Hepatocyte (in vitro differentiated cells): ENCODE results near the gene MPEG1. TPM values are rescaled to one million over a fixed set of nuclear protein-coding genes. Genes with fewer than 3 reads are reported as not detected.

Source experiments
- DNase-seq: peaks from one replicate; pipeline ENCODE4 v3.0.0-alpha.2; 2016; ENCODE audit warnings: low spot score
- H2AFZ ChIP-seq: fragments of 200-600 bp; sonication (generic); 2 replicates; pipeline ENCODE4 v1.6.0; 2016; ENCODE audit warnings: antibody characterized with exemption, mild to moderate bottlenecking
- H3K27ac ChIP-seq: fragments of 200-600 bp; sonication (generic); 2 replicates; pipeline ENCODE4 v1.5.1; 2016; ENCODE audit warnings: mild to moderate bottlenecking
- H3K27me3 ChIP-seq: fragments of 200-600 bp; sonication (generic); 2 replicates; pipeline ENCODE4 v1.6.1; 2016
- H3K36me3 ChIP-seq: fragments of 200-600 bp; sonication (generic); replicated peaks from 2 replicates; pipeline ENCODE4 v1.5.1; 2016; ENCODE audit warnings: low read depth; ENCODE audit not compliant: insufficient read depth
- H3K4me1 ChIP-seq: fragments of 200-600 bp; sonication (generic); 2 replicates; pipeline ENCODE4 v1.5.1; 2016; ENCODE audit warnings: mild to moderate bottlenecking, moderate library complexity; ENCODE audit not compliant: insufficient read depth
- H3K4me2 ChIP-seq: fragments of 200-600 bp; sonication (generic); 2 replicates; pipeline ENCODE4 v1.6.0; 2016
- H3K4me3 ChIP-seq: fragments of 200-600 bp; sonication (generic); 2 replicates; pipeline ENCODE4 v1.5.1; 2016; ENCODE audit warnings: mild to moderate bottlenecking
- H3K79me2 ChIP-seq: fragments of 200-600 bp; sonication (generic); 2 replicates; pipeline ENCODE4 v1.6.0; 2017; ENCODE audit warnings: mild to moderate bottlenecking
- H3K9me2 ChIP-seq: fragments of 200-600 bp; sonication (generic); replicated peaks from 2 replicates; pipeline ENCODE4 v1.6.0; 2017; ENCODE audit warnings: mild to moderate bottlenecking; ENCODE audit not compliant: insufficient read depth
- H3K9me3 ChIP-seq: fragments of 200-600 bp; sonication (generic); 2 replicates; pipeline ENCODE4 v1.5.1; 2016; ENCODE audit warnings: low read depth, mild to moderate bottlenecking
- H4K20me1 ChIP-seq: fragments of 200-600 bp; sonication (generic); 2 replicates; pipeline ENCODE4 v1.6.0; 2016; ENCODE audit warnings: mild to moderate bottlenecking; ENCODE audit not compliant: insufficient read depth, poor library complexity, severe bottlenecking
- CTCF ChIP-seq: fragments of 200-600 bp; sonication (generic); IDR thresholded peaks from 2 replicates; pipeline ENCODE4 v1.5.1; 2016; ENCODE audit warnings: antibody characterized with exemption, mild to moderate bottlenecking; ENCODE audit not compliant: poor library complexity
- EZH2 ChIP-seq: fragments of 200-600 bp; sonication (generic); IDR thresholded peaks from 2 replicates; pipeline ENCODE4 v1.6.1; 2016; ENCODE audit warnings: antibody characterized with exemption, mild to moderate bottlenecking, borderline replicate concordance
- EZH2phosphoT487 ChIP-seq: fragments of 200-600 bp; sonication (generic); IDR thresholded peaks from one replicate; pipeline ENCODE4 v1.6.1; 2018; ENCODE audit warnings: antibody characterized with exemption, mild to moderate bottlenecking, low read depth, moderate library complexity; ENCODE audit not compliant: unreplicated experiment, severe bottlenecking
- WGBS: methylation state at CpG from one replicate; pipeline ENCODE4 v1.1.6; 2016; ENCODE audit warnings: low lambda C conversion rate; ENCODE audit errors: missing lambda C conversion rate; 5-methylcytosine and 5-hydroxymethylcytosine counted together
- polyA plus RNA-seq: library from polyadenylated mRNA; unstranded; fragments of >200 nt; fragmentation: Nextera tagmentation; extraction: Ambion mirVana; gene quantifications from 2 replicates; pipeline ENCODE4 v1.2.1, GENCODE V29; 2016
- total RNA-seq: library from RNA; depleted of rRNA; stranded (reverse); fragments of >200 nt; gene quantifications from 2 replicates; pipeline ENCODE4 v1.2.3, GENCODE V29; 2014

Gene MPEG1
- total and polyA plus RNA-seq, 2 experiments from 2014 or later, result 0.57 TPM; not detected in 1

- H3K4me1 ChIP-seq, result peaks cover 22% of the 10 kb centered on the region
- H3K27me3 ChIP-seq, result no peaks in the 10 kb centered on the region
- peak overlapping the region; percentile 95 for H3K27ac ChIP-seq
- H3K9me3 ChIP-seq, result no peaks in the 10 kb centered on the region
- H3K4me2 ChIP-seq, result peak overlapping the region; percentile 100
- DNase-seq, result no peak
- H2AFZ ChIP-seq, result no peak overlapping the region
- no peaks in the 10 kb centered on the region for H3K36me3 ChIP-seq
- H3K79me2 ChIP-seq, result peaks cover 61% of the 10 kb centered on the region
- no peak overlapping the region for H3K4me3 ChIP-seq
- no peaks in the 10 kb centered on the region for H3K9me2 ChIP-seq
- H4K20me1 ChIP-seq, result no peaks in the 10 kb centered on the region
- TF ChIP-seq EZH2phosphoT487 (no peak), CTCF (no peak), EZH2 (no peak)
- 48% methylated on average over 4 of the region's 4 CpGs for WGBS
Measured at GRCh38 chr11:59175091-59175501, 37.6 kb downstream of the MPEG1 start.

DNA sequence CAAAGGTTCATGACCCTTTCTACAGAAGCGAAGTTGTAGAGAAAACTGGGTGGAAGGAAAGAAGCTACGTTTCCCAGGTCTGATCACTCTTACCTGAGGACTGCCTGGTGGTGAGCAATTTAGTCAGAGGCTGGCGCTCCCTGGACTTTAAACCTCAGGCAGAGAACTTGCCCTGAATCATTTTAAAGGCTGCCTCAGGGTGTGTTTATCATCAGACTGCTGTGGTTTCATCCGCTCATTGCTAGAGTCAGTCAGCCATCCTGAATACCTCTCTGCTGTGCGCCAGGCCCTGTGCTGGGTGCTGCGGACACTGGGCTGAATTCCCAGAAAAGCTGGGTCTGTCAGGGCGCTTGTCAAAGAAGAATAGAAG is 38.1 kb downstream of the MPEG1 start:
- 34% methylated on average over 7 of the region's 7 CpGs for WGBS
- no peaks in the 10 kb centered on the region for H3K36me3 ChIP-seq
- H4K20me1 ChIP-seq, result no peaks in the 10 kb centered on the region
- H2AFZ ChIP-seq, result no peak overlapping the region
- H3K4me1 ChIP-seq, result peaks cover 22% of the 10 kb centered on the region
- no peaks in the 10 kb centered on the region for H3K9me3 ChIP-seq
- no peak overlapping the region for H3K4me3 ChIP-seq
- TF ChIP-seq EZH2 (no peak), EZH2phosphoT487 (no peak), CTCF (no peak)
- peak overlapping the region; percentile 100 for H3K4me2 ChIP-seq
- peaks cover 57% of the 10 kb centered on the region for H3K79me2 ChIP-seq
- H3K27me3 ChIP-seq, result no peaks in the 10 kb centered on the region
- no peaks in the 10 kb centered on the region for H3K9me2 ChIP-seq
- DNase-seq, result peak; percentile 78
- H3K27ac ChIP-seq, result peak overlapping the region; percentile 95

DNA sequence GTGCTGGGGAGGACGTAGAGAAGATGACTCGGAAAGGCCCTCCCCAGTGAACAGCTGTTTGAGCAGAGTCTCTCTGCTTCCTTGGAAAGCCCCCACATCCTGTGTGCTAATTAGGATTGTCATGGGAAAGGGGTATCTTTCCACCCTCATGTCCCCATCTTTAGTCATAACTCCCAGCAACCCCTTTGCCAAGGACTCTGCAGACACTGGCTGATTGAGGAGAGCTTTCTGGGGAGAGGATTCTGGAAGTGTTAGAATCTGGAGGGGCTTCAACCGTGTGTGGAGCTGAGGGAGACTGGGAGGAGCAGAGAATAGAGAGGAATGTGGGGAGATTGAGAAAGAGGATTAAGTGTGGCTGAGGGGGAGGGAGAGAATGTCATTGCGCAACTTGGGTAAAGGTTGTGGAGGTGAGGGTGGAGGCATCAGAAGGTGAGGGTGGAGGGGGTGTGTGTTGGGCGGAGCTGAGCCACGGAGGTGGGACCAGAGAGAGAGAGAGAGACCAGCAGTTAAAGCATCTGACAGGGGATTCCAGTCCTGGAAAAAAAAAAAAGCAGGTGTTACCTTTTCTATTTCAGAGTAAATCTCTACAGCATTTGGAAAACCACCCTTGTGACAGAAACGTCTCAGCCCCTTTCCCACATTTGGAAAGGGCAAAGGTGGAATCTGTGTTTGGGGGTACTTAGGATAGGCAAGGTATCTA is 38.6 kb downstream of the MPEG1 start:
- H3K27me3 ChIP-seq, result no peaks in the 10 kb centered on the region
- H4K20me1 ChIP-seq, result no peaks in the 10 kb centered on the region
- peaks cover 51% of the 10 kb centered on the region for H3K79me2 ChIP-seq
- H3K27ac ChIP-seq, result peak overlapping the region; percentile 95
- peak; percentile 91 for DNase-seq
- peak overlapping the region; percentile 69 for H3K4me3 ChIP-seq
- H2AFZ ChIP-seq, result peak overlapping the region; percentile 43
- TF ChIP-seq EZH2 (no peak), CTCF (no peak), EZH2phosphoT487 (no peak)
- no peaks in the 10 kb centered on the region for H3K36me3 ChIP-seq
- H3K4me1 ChIP-seq, result peaks cover 22% of the 10 kb centered on the region
- H3K4me2 ChIP-seq, result peak overlapping the region; percentile 100
- H3K9me3 ChIP-seq, result no peaks in the 10 kb centered on the region
- WGBS, result 8% methylated on average over 7 of the region's 7 CpGs
- no peaks in the 10 kb centered on the region for H3K9me2 ChIP-seq
